LNCAP (cell line): ENCODE measurements around the gene METTL6.

Experiments
- CTCF ChIP-seq: fragments of 450-650 bp; IDR thresholded peaks from 2 replicates; pipeline ENCODE4 v1.5.1; 2017; ENCODE audit warnings: mild to moderate bottlenecking

The METTL6 gene

GRCh38 chr3:15409239-15409638, 18.1 kb downstream of the METTL6 start:
- TF ChIP-seq CTCF: no peak

GRCh38 chr3:15405448-15406050, 21.8 kb downstream of the METTL6 start:
- TF ChIP-seq CTCF: peak; percentile 78

- no peak for TF ChIP-seq CTCF
Observed at GRCh38 chr3:15404767-15405166, 22.6 kb downstream of the METTL6 start.

GRCh38 chr3:15403965-15404364, 23.4 kb downstream of the METTL6 start:
- TF ChIP-seq CTCF: no peak

GRCh38 chr3:15403495-15403894, 23.8 kb downstream of the METTL6 start:
- TF ChIP-seq CTCF: no peak

GRCh38 chr3:15401936-15402335, 25.4 kb downstream of the METTL6 start:
- no peak for TF ChIP-seq CTCF

GRCh38 chr3:15399970-15400369, 27.4 kb downstream of the METTL6 start:
- TF ChIP-seq CTCF: no peak

GRCh38 chr3:15398731-15399133, 28.6 kb downstream of the METTL6 start:
- TF ChIP-seq CTCF: peak; percentile 43; the same call in 1 of the 2 replicates
